Activated T-helper 9 cell treated with anti-CD3 and anti-CD28 coated beads, Interleukin-2, amount 50 U/mL, for 16 hours (primary cell): Measurements from ENCODE around the gene MYRIP.
"Not testable (repeated sequence)": the region's sequence is repeated elsewhere in the genome, so short reads cannot be mapped to it uniquely, and the experiment has no call there.

ENCODE experiments used
- DNase-seq: peaks from one replicate; pipeline ENCODE4 v3.0.0-alpha.2; 2020; ENCODE audit warnings: low read depth

The MYRIP gene

DNA sequence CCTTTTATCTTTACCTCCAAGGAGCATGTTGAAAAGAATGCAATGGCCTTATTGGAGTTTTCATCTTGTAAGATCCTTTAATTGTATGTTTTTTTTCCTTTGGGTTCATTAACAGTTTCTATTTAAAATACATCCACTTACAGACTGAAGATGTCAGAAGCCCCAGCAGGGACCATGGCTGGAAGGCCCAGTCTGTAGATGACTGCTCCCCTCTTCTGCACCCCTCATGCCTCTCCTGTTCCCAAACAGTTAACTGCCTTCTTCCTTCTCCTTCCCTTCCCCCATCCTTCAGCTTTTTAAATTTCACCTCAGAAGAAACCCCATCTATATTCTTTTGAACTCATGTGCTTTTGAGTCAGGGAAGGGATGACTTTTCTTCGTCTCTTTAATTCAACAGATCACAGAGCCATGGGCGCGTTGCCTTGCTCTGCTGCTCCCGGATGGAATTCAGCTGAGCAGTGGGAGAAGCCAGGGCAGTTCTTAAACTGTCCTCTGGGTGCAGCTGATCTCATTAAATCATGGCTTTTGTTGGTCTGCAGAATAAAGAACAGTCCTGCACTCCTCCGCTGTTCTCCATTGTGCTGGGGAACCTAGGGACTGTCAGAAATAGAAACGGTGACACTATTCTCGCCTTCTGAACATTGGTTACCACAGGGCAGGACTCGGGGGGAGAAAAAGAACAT, 428.6 kb downstream of the MYRIP start:
- DNase-seq, result no peak

DNA sequence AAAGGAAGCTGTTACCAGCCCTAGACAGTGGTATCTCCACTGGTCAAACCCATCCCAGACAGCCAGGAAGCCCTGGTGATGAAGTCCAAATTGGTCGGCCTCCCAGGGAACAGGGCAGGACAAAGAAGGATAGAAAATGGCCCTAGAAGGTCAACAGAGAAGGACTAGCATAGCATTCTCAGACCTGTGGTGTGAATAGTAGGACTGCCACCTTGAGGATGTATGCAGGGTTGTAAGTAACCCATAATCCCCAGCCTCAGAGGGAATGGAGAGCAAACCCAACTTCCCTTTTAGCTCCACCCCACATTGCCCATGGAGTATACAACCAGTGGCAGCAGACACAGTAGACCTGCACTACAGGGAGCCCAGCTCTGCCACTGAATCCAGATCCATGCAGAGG, 431.5 kb downstream of the MYRIP start:
- no peak for DNase-seq

DNA sequence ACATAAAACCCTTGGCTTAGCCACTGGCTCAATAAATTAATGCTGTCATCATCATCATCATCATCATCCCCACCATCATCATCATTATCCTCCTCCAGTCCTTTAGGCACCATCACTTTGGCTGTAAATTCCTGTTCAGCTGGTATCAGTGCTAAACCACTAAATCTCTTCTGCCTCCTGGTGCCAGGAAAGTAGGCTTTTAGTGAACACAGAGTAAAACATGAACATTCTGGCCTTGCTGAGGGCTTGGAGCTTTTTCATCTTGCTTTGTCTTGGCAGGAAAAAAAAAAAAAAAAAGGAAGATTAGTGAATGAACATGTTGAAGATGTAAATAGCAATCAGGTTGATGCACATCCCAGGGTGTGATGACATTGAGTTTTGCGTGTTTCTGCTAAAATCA, 432.8 kb downstream of the MYRIP start:
- no peak for DNase-seq

DNA sequence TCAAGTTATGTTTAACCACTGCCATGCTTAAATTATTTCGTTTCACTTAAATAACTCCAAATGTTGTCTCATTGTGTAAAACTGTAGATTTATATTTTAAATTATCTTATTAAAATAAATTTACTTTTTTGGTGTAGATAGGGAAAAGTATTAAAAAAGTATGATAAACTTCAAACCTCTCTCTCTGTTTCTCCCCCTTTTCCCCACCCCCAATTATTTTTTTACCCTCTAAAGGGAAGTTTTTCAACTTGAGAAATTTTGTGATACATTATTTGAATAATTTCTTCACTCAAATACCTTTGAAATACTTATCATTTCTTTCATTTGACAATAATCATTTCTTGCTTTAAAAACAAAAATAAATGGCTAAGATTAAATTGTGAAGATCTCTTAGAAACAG, 433.2 kb downstream of the MYRIP start:
- no peak for DNase-seq

DNA sequence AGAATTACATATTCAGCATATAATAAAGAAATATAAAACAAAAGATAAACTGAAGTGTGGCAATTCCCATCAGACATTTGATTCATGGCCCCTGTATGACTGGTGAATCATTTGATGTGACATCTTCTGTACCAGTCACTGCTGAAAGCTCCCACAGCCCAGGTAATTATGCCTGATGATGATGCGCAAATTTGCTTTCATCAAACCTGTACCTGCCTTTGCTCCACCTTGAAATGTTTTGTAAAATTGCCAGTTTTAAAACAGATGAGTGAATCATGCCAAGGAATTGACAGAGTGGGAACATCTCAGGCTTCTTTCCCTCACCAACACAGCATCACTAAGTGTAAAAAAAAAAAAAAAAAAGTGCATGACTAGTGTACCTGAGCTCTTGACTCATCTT, 433.6 kb downstream of the MYRIP start:
- DNase-seq, result no peak

DNA sequence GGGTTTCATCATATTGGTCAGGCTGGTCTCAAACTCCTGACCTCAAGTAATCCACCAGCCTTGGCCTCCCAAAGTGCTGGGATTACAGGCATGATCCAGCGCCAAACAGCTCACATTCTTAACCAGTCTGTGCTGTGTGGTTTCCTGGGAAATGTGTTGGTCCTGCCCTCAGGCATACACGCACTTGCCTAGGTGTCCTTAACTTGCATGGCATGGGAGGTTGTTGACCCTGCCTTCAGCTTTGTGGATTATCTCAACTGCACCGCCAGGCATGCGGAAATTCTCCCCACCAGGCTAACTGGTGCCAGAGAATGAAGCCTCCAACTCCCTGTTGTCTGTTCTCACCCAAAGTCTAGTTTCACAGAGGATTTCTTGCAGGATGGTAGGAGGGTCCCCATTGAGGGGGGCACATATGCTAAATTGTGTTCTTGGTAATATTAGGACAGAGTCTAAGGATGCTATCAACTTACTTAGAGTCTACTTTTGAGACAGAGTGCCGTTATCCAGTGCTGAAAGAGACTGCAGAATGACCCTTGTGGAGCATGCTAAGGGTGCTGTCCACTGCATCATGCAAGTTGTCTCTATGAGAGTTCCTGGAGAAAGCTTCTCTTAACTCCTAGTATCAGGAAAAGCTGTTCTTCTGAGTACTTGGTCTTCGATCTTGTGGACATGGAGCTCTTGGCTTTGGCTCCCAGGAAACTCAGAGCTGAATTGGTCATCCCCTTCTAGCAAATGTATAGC, 438.5 kb downstream of the MYRIP start:
- no peak for DNase-seq

DNA sequence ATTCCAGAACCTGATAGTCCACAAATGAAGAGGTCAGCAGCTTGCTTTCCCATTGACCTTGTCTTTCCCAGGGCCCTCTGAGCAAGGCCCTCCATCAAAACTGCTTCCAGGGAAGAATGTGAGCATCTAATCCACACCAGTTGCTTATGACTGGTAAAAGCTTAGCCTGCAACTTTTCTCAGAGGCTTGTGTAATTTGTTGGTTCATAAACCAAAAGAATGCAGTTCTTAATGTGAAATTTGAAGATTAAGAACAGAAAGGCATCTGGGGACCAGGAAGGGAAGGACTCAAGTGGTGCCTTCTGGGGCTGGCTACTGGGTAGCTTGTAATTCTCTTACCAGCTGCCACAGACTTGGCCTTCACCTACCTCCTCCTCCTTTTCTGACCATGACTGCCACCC, 439.2 kb downstream of the MYRIP start:
- no peak for DNase-seq

DNA sequence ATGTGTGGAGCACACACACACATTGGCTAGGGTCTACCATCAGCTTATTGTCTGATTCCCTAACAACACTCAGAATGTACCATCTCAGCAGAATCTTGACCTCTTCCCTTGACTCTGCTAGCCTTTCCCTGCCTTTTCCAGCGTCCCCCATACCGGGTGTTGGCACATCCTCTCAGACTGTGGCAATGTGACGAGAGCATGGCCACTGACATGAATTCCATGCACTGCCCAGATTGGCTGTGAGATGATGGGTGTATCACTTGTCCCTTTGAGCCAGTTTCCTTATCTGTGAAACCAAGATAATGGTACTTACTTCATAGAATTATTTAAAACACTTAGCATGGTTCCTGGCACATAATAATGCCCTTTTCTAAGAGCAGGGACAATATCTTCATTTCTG, 439.8 kb downstream of the MYRIP start:
- DNase-seq, result no peak

DNA sequence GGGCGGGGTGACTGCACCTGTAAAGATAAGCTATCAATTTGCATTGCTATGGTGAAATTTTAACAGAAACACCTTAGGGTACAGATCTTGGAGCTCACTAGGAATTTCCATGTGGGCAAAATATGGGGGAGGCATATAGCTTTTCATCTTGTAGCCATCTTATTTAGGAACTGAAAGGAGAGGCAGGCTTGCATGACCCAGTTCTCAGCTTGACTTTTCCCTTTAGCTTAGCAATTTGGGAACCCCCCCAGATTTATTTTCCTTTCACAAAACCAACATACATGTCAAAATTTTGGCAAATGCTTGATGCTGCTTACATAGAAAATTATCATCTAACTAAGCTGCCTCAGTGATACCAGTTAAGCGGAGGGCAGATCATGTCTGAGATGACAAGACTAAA, 445.1 kb downstream of the MYRIP start:
- DNase-seq, result no peak

DNA sequence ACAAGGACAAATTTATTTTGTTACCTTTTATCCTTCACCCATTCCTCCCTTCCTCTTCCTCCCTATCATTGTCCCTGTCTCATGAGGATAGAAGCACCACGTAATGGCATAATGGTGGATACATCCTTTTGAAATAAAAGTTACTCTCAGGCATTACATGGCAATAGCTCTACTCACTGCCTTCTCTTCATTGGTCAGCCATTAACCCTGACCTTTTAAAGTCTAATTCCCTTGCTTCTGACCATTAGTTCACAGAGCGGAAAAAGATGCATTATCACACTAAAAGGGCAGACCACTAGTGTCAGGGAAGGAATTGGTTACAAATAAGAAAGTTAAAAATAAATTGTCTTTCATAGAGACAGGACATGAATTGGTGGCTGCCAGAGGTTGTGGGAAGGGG, 445.5 kb downstream of the MYRIP start:
- DNase-seq, result no peak

DNA sequence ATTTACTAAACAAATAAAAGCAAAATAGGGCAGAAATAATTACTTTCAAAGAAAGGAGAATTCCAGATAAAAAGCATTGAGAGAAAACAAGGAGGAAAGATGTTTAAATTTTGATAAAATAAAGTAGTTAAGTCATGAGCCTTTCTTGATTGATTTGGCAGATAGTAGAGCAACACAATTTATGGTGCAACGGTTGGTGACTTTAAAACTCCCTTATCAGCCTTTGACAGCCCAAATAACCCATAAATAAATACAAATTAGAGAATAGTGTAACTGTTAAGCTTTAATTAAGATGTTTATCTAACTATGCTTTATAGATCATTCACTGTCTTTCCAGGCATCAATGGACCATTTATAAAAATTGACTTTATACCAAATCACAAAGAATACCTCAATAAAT, 446.1 kb downstream of the MYRIP start:
- DNase-seq, result no peak

DNA sequence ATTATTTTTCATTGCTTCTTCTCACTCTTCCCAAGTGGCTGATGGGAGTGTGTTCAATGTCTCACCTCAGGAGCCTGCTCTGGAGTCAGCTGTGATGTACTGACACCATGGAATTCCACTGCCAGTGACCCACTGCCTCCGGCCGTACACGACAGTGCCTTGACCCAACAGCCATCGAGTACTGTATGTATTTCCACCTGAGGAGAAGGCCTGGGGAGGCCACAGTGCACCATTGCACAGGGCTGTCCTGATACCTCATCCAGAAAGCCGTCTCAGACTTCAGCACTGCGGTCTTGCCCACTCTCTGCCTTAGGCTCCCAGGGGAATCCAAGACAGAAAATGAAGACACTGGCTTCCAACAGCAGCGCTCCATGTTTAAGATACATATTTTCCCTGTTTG, 448.7 kb downstream of the MYRIP start:
- DNase-seq, result no peak

DNA sequence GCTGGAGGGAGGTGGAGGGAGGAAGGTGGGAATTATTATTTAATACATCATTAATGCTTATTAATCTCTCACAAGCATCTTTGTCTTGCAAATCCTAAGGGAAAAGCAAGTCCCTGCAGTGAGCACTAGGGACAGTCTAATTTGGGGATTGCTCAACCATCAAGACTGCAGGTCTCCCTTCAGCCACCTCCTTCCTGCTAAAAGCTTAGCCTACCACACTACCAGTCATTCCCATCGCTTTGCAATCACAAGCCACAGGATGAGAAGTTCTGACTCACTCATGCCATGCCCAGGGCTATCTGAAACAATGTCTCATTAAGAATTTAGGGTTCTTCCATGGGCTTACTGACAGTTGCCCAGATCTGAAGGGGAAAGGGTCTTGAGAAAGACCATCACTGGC, 449.1 kb downstream of the MYRIP start:
- no peak for DNase-seq

DNA sequence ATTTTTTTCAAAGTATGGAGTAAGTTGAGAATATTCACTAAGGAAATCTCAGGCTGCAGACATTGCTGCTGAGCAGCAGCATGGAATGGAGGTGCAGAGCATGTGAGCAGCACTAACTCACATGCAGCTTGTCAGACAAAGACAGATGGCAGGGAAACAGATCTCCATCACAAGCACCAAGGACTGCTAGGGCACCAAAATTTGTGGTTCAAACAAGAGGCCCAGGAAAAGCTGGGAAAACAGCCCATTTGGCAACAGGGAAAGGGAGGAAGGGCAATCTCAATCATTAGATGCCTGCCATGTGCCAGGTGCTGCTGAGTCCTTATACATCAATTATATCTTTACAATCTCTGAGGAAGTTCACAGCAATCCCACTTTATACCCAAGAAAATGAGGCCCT, 452.9 kb downstream of the MYRIP start:
- no peak for DNase-seq

DNA sequence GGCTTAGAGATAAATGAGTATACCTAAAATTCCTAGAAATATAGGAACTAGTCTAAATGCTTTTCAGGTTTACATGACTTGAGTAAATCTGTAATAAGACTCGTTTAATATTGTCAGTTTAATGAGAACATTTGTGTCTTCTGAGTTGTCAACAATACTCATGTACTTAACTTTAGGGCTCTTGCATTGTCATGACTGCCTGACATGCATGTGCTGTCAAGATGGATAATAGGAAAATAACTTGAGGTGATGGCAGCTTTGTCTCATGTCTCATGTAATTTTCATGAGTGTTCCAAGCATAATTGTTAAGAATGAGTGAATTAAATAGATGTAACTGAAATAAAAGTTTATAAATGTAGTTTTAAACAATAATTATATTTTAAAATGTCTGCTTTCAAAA, 455.0 kb downstream of the MYRIP start:
- no peak for DNase-seq

DNA sequence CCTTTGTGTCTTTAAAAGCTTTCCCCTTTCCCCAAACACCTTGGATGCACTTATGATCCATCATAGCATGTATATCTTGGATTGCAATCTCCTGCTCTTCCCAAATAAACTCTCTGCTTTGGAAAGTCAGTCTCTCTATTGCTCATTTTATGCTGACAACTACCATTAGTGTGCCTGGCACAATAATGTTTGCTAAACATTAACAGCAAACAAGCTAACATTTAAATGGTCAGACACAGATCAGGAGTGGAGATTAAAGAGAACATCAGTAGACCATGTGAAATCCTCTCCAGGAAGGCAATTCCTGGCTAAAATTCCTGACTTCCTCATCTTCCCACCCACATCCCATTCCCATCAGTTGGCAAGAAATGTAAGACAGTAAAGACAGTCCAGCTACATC, 455.8 kb downstream of the MYRIP start:
- DNase-seq, result no peak

DNA sequence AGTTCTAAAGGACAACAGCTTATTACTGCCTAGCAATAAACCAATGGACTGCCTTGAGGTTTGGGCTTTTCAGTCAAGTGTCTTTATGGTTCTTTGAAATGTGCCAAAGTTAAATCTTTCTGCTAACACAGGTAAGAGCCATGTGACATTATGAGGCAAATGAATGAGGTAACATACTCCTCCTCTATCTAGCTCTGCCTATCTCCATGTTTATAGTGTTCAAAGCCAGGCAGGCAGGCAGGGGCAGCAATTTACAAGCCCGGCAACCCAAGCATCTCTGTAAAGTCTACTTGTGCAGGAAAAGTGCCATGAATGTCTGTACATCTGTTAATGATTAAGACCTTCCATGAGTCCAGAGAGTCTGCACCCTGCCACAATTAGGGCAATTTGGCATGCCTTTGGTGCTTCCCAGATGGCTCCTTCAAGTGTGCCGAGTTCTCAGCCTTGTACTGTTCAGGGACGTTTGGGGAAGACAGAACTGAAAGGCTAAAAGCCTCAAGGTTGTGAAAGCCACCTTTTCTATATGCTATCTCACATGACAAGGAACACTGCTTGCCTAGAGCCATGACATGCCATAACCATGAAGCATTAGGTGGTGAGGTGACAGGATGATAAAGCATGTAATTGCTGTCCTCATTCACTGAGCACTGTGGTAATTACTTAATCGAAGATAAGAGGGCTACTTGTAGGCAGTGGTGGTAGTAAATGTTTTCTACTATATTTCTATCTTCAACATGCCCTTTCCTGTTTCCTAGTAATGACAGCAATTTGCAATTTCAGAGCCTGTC, 458.7 kb downstream of the MYRIP start:
- DNase-seq, result no peak

DNA sequence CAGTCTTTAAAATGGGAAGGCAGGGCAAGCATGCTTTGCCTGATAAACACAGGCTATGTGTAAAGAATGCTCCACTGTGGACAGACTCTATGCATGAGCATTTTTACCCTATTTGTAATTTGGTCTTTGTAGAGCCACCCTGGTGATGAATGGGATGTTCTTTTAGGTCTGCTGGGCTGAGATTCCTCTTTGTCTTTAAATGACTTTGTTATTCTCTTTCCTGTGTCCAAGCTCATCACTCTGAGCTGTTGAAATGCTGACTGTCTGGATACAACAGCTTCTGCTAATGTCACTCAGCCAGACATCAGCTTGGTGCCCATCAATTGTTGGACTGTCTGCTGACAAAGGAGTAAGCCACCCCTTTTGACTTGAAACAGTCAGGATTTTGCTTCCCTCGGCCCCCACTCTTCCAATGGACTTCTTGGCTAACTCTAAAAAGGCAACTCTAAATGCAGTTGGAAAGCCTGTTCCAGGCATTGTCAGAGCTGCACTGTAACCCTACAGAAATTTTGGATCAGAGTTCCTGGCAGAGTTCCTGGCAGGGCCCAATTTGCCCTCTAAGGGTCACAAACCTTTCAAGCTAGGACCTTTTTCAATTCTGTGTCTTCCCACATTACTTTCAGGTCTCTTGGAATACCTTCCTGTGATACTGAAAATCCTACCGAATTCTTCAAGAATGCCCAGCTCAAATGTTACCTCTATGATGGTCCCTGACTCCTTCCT, 459.6 kb downstream of the MYRIP start:
- DNase-seq, result no peak

DNA sequence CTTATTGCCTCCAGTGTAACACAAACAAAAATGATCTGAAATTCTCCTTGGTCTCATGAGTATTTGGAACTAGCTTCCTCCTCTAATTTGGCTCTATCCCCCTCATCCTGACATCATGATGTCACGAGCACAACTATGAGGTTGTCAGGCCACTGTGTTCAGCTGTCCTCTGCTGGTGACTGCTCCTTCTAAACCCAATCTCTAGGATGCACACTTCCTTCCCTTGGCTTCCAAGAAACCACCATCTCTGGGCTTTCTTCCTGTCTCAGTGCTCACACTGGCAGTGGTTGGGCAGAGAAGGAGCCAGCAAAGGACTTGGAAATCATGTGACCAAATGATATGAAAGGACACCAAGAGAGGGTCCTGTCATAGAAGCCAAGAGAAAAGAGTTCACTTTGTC, 469.4 kb downstream of the MYRIP start:
- DNase-seq, result no peak

DNA sequence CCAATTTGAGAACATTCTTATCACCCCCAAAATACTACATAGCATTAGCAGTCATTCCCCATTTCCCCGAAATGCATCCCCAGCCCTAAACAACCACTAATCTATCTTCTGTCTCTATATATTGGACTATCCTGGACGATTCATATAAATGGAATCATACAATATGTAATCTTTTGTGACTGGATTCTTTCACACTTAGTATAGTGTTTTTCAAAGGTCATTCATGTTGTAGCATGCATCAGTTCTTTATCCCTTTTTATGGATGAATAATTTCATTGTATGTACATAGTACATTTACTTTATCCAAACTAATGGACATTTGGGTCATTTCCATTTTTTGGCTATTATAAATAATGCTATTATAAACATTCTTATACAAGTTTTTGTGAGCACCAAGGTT, 472.6 kb downstream of the MYRIP start:
- no peak for DNase-seq

DNA sequence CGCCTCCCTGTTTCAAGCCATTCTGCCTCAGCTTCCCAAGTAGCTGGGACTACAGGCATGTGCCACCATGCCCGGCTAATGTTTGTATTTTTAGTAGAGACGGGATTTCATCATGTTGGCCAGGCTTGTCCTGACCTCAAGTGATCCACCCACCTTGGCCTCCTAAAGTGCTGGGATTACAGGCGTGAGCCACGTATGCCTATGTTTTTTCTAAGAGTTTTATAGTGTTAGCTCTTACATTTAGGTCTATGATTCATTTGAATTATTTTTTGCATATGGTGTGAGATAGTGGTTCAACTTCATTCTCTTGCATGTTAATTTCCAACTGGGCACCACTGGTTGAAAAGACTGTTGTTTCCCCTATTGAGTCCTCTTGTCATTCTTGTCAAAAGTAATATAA, 473.6 kb downstream of the MYRIP start:
- DNase-seq, result not testable (repeated sequence)

DNA sequence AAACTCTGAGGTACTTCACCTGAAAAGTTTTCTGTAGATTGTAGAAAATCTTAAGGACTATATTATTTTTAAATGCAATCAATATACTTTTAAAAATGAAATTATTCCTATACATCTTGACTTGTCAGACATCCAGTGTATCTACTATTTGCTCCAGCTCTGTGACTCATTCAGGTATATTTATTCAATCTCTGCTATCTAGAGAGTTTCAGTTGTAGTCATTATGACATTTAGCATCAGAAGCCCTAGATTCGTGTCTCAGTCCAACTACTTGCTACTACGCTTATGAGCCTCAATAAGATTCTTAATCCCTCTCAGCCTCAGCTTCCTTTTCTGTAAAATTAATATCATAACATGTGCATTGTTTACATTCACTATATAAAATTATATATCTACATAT, 477.8 kb downstream of the MYRIP start:
- no peak for DNase-seq

DNA sequence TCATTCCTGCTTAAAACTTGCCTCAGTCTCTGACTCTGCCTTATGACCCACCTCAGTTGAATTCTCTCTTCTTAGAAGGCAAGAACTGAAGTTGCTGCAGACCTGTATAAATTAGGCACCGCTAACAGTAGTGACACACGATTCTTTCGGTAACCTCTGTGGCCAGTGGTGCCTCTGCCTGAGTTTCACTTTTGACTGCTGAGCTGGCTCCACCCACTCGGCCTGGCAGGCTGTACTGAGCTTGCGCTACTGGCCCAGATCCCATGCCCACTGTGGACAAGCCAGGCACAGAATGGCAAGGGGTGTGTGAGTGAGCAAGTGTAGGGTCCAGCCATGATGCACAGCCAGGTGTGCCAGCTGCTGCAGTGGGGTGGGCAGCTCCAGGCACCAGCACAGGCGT, 481.0 kb downstream of the MYRIP start:
- peak; percentile 5 for DNase-seq
